GM15510 (cell line): ENCODE measurements around the gene BARX1.

Experiments
- POLR2A ChIP-seq: IDR thresholded peaks from 3 replicates; pipeline ENCODE4 v1.6.1; 2011; ENCODE audit warnings: borderline replicate concordance; ENCODE audit not compliant: insufficient read length; ENCODE audit errors: extremely low read depth

Gene BARX1, protein sequence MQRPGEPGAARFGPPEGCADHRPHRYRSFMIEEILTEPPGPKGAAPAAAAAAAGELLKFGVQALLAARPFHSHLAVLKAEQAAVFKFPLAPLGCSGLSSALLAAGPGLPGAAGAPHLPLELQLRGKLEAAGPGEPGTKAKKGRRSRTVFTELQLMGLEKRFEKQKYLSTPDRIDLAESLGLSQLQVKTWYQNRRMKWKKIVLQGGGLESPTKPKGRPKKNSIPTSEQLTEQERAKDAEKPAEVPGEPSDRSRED

DNA sequence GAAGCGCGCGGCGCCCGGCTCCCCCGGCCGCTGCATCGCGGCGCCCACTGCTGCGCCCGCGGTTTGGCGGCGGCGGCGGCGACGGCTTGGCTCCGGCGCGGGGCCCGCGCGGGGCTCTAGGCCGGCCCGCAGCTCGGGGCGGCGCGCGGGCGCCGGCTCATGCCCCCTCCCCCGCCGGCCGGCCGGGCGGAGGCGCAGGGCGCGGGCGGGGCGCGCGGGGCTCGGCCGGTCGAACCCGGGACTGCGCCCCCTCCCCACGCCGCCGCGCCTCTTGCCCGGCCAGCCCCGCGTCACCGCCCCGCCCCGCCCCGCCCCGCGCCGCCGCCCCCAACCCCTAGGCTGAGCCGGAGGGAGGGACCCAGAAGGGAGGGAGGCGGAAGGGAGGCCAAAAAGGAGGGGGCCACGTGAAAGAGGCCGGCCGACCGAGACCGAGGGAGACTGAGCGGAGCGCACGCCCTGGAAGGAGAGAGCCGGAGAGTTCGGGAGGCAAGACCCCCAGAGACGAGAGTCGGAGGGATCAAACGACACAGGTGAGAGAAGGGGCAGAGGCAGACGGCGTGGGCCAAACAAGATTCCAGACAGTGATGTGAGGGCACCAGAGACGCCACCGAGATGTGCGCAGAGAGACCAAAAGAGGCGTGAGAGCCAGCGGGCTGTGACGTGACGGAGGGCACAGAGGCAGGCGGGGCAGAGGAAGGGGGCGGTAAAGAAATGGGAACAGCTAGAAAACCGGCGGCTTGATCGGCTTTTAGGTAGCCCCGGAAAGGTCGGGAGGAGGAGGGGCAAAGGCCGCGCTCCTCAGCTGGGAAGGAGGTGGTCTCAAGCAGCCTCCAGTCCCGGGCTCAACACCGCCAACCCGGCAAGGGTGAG lies at the start of gene BARX1:
Gene BARX1 (minus strand): TSS at position 245 of the 870 bp plus-strand sequence. CDS start 209 bp downstream, at position 36.
- TF ChIP-seq POLR2A, result no peak

DNA sequence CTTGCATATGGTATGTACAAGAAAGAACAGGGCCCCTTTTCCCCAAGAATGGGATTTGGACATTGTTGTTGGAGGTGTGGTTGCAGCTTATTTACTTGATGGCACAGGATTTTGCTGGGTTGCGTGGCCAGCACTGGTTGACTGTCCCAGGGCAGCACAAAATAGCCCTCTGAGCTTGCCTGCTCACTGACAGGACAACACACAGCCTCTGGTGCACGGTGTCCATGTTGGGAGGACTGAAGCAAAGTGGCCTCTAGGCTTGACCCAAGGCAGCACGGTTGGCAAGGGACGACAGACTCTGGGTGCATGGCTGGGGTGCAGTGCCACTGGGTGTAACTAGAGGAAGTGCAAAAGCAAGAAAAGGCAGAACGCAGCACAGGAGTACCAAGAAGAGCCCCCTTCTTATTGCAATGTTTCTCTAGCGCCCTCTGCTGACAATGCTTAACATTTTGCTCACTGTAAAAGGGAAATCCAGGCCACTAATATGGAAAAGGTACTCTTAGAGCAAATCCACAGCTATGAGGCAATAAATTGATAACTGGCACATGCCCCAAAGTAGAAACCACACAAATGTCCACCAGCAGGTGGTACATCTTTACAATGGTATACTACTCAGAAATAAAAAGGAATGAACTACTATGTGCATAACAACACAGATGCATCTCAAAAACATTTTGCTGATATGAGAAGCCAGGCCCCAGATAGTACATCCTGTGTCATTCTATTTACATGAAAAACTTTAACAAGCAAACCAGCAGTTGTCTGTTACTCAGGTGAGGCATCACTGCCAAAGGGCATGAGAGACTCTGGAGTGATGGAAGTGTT lies 47.4 kb upstream of the BARX1 start:
- TF ChIP-seq POLR2A, result no peak

DNA sequence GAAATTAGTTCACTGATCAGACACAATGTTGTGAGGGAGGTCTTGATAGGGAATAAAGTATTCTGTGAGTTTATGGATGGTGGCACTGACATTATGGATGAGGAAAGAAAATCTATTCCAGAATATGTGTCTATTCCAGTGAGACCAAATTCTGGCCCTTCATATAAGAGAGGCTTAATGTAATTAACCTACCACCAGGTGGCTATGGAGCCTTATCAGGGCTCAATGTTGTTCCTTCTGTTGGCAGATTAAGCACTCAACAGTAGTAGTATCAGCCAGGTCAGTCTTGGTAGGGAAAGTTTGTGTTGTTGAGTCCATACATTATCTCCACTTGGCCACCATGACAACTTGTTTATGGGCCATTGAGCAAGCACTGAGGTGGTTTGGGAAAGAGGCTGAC lies 41.7 kb upstream of the BARX1 start:
- TF ChIP-seq POLR2A, result no peak

DNA sequence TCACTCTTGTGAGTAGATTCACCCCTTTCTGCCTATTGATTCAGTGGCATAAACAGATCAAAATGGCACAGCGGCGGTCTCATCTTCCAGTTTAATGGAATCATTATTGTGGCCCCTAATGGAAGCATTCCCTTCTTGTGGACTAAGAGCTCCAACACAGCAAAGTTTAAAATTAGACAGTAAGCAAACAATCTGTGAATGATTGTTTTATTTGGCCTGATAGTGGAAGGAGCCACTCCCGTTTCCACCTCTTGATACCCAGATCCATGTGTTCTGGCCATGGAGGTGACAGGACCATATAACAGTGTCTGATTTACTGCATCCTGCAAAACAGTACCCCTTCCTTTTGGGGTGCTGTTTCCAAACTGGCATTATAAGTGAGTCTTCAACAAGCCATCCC lies 41.2 kb upstream of the BARX1 start:
- no peak for TF ChIP-seq POLR2A

DNA sequence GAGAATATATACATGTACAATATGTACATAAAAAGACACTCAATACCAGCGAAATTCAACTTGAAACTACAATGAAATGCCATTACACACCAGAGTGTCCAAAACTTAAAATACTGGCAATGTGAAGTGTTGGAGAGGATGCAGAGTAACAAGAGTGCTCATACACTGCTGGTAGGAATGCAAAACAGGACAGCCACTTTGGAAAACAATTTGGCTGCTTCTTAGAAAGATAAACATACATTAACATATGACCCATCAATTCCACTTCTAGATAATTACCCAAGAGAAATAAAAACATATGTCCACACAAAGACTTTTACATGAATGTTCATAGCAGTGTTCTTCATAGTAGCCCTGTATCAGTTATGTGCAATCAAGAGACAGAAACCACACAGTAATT lies 39.4 kb upstream of the BARX1 start:
- TF ChIP-seq POLR2A, result no peak

DNA sequence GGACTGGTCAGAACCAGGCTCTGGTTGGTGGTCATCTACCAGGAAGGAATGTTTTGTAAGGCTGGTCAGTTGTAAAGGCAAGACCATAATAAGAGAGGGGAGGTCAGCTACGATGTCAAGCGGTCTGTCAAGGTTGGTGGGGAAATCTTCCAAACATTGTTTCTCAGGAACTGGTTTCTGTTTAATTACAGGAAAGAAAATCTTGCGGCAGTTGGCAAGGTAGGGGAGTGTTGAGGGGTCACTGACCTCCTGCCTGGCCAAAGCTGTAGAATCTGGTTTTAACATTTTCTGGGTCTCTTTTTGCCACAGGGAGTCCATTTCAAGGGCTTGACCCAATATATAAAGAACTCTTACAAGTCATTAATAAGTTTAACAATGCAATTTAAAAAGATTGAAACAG lies 39.0 kb upstream of the BARX1 start:
- no peak for TF ChIP-seq POLR2A

DNA sequence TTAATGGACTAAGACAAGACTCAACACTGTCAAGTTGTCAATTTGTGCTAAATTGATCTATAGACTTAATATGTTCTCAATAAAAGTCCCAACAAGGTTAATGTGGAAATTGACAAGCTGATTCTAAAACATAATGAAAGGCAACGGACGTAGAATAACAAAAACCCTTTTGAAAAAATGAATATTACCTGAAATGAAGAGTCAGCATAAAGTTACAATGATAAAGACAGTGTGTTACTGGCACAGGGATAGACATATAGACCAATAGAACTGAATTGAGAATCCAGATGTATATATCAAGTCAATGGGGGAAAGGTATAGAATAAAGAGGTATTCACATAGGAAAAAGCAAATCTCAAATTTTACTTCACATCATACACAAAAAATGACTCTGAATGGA lies 37.7 kb upstream of the BARX1 start:
- TF ChIP-seq POLR2A, result no peak

DNA sequence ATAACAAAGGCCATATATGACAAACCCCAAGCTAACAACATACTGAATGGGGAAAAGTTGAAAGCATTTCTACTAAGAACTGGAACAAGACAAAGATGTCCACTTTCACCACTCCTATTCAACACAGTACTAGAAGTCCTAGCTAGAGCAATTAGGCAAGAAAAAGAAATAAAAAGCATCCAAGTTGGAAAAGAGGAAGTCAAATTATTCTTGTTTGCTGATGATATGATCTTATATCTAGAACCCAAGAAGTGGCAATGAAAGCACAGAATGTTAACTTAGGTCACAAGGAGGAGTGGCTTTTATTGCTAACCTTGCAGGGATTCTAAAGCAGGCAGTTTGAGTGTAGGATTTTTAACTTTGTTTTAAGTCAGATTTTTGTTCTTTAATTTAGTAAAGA lies 35.3 kb upstream of the BARX1 start:
- TF ChIP-seq POLR2A, result no peak

DNA sequence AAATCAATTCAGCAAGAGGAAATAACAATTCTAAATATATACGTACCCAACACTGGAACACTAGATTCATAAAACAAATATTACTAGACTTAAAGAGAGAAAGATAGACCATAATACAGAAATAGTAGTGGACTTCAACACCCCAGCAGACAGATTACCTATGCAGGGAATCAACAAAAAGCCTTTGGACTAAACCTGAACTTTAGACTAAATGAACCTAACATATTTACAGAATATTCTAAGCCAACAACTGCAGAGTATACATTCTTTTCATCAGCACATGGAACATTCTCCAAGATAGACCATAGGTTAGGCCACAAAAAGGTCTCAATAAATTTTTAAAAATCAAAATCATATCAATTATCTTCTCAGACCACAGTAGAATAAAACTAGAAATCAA lies 32.9 kb upstream of the BARX1 start:
- TF ChIP-seq POLR2A, result no peak

DNA sequence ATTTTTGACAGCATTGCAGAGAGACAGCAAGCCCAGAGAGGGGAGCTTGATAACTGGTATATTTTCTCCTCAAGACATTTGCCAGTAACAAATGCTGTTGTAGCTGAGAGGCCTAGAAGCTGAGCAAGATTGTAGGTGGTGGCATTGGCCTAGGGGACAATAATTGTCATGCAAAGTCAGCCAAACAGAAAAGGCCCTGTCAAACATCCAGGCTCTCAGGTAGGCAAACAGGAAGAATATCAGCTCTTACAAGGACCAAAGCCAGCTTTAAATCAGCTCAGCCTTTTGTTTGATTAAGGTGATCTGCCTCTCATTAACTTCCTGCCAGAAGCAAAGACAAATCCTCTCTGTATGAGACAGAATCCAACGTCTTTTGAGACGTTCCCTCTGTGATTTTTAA lies 29.7 kb upstream of the BARX1 start:
- TF ChIP-seq POLR2A, result no peak

DNA sequence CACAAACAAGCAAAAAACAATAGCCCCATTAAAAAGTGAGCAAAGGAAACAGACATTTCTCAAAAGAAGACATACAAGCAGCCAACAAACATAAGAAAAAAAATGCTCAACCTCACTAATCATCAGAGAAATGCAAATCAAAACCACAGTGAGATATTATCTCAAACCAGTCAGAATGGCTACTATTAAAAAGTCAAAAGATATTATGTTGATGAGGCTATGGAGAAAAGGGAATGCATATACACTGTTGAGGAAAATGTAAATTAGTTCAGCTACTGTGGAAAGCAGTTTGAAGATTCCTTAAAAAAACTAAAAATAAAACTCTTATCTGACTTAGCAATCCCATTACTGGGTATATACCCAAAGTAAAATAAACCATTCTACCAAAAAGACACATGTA lies 28.7 kb upstream of the BARX1 start:
- TF ChIP-seq POLR2A, result no peak

DNA sequence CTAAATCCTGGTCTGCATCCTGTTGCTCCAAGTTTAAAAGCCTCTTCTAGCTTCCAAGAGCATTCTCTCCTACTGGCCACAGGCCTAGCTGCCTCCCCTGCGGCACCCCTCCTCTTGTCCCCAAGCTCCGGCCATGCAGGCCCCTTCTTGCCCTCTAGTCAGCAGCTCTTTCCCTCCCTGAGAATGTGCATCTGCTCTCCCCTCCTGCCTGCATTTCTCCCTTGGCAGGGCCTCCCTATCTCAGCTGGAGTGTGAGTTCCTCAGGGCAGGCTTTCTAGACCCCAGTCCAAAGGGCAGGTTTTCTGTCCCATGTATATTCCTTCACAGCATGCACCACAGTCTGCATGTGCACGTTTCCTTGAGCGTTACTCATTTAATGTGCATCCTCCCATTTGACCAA lies 24.6 kb upstream of the BARX1 start:
- TF ChIP-seq POLR2A, result no peak

DNA sequence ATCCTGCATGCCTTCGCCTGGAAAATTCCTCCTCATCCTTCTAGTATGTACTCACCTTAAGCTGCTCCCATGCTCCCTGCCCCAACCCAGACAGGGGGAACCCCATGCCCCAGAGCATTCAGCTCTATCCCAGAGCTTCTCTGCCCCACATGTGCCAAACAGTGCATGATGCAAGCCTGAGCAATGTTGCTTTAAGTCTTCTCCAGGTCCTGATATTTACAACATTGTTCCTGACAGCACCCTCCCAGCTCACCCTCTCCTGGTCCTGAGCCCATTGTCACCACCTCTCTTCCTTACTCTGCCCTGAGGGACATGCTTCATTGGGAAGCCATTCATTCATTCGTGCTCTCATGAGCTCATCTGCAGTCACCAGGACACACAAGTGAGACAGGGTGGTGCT lies 23.4 kb upstream of the BARX1 start:
- TF ChIP-seq POLR2A, result no peak

DNA sequence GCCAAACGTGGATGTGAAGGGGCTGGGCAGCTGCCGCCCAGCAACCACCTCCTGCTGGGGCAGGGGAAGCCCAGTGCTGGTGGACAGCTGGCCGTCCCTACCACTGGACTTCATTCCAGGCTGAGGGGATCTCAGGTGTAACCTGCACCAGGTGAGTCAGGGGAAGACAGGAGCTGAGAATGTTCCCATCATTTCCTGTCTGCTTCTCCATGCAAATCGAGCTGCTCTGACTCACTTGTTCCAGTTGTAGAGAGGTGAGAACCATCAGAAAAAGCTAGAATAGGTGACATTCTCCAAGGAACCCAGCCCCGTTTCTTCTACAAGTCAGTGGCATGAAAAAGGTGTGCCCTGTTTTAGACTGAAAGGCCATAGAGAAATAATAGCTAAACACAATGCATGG lies 21.8 kb upstream of the BARX1 start:
- no peak for TF ChIP-seq POLR2A

DNA sequence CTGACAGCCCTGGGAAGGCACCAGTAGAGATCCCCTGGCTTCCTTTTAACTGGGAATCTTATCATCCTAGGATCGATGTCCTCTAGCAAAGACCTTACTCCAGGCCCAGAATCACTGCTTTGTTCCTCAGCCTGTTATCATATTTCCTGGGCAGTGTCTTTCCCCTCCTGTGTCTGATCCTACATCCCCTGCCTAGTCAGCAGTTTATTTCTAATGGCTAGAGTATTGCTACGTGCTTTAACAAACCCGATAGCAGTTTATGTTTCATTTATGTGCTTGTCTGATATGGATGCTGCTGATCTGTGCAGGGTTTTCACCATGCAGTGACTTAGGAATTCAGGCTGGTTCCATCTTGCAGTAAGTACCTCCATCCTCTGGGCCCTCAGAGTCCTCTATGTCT lies 20.9 kb upstream of the BARX1 start:
- no peak for TF ChIP-seq POLR2A

DNA sequence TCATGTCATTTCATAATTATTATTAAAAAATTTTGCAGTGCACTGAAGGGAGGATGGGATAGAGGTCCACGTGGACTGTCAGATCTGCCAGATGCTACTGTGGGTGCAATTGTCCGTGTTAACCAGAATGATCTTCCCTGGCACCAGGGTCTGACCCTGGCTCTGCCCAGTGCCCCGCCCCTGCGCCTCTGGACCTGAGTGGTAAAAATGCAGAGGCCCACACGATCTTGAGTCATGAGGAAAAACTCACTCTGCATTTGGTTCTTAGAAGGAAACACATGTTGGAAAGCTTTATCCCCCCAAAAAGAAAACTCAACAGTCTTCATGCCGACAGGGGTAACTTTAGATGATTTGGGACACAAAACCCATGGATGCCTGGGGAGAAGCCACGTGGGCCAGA lies 20.1 kb upstream of the BARX1 start:
- TF ChIP-seq POLR2A, result no peak

DNA sequence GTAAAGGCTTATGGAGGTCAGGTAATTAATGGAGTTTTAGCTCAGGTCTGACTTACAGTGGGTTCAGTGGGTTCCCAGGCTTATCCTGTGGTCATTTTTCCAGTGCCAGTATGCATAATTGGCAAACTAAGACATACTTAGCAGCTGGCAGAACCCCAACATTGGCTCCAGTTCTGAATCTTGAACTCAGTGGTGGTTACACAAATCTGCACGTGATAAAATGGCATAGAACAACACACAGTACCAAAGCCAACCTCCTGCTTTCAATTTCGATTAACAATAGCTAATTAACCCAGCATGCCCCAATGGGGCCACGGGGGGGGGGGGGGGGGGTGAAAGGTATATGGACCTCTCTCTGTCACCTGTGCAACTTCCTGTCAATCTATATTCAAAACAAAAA lies 19.0 kb upstream of the BARX1 start:
- TF ChIP-seq POLR2A, result no peak

DNA sequence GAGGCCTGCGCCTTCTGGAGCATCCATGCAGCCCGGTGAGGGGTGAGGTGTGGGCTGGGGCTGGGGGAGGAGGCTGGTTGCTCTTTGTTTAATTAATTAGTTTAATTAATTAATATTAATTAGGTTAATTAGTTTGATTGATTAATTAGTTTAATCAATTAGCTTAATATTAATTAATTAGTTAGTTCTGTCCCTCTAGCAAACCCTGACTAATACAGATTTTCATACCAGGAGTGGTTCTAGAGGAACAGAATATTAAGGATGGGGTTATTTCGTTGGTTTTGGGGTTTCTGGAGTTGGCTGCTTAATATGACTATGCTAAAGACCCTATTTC lies 14.1 kb upstream of the BARX1 start:
- no peak for TF ChIP-seq POLR2A
